MCF 10A (cell line): ENCODE measurements around the gene CSF1. TPM values are rescaled to one million over a fixed set of nuclear protein-coding genes. Genes with fewer than 3 reads are reported as not detected.

Experiments
- BruUV-seq: library from RNA; stranded (reverse); fragments of 400-500 nt; replicated peaks from 2 replicates; lab custom pipeline; 2021; lab: Mats Ljungman, UMichigan
- CTCF ChIA-PET: fragments of 300-600 bp; sonication (Branson Sonifier 250); formaldehyde crosslinking; extraction: SDS; loops from one replicate; lab custom pipeline; 2021; ENCODE audit warnings: antibody characterized with exemption, inconsistent platforms; lab: Yijun Ruan, JAX
- POLR2A ChIA-PET: fragments of 300-600, 350-650 bp; sonication (Branson Sonifier 250); formaldehyde crosslinking; extraction: SDS; loops from one replicate; lab custom pipeline; 2020; ENCODE audit warnings: antibody characterized with exemption, inconsistent platforms; lab: Yijun Ruan, JAX
- DNase-seq: peaks from one replicate; pipeline ENCODE4 v3.0.0-alpha.2; 2018; ENCODE audit not compliant: unreplicated experiment
- H3K27ac Mint-ChIP-seq: one replicate; pipeline ENCODE4 v1.8.0; 2022; ENCODE audit warnings: mild to moderate bottlenecking, low read depth, mixed read lengths; ENCODE audit not compliant: unreplicated experiment
- H3K27me3 Mint-ChIP-seq: one replicate; pipeline ENCODE4 v1.8.0; 2022; ENCODE audit warnings: mixed read lengths; ENCODE audit not compliant: insufficient read depth, unreplicated experiment
- H3K36me3 Mint-ChIP-seq: one replicate; pipeline ENCODE4 v1.8.0; 2022; ENCODE audit warnings: mild to moderate bottlenecking, moderate library complexity, mixed read lengths; ENCODE audit not compliant: insufficient read depth, unreplicated experiment
- H3K4me1 Mint-ChIP-seq: one replicate; pipeline ENCODE4 v1.8.0; 2022; ENCODE audit warnings: mixed read lengths; ENCODE audit not compliant: insufficient read depth, unreplicated experiment
- H3K4me3 Mint-ChIP-seq: one replicate; pipeline ENCODE4 v1.8.0; 2022; ENCODE audit warnings: mild to moderate bottlenecking, moderate library complexity, mixed read lengths; ENCODE audit not compliant: unreplicated experiment
- H3K9me3 Mint-ChIP-seq: one replicate; pipeline ENCODE4 v1.8.0; 2022; ENCODE audit warnings: mixed read lengths; ENCODE audit not compliant: unreplicated experiment
- intact Hi-C: fragments of 100-400 bp; cut with micrococcal nuclease; formaldehyde crosslinking; loops from 2 replicates; pipeline ENCODE4 v1.14.1; 2022
- total RNA-seq: library from RNA; stranded (reverse); gene quantifications from 2 replicates; pipeline ENCODE4 v1.2.3, GENCODE V29; 2022
- TF ChIP-seq, protein P1 (sequence below): fragments of 200-600 bp; IDR thresholded peaks from one replicate; pipeline ENCODE4 v1.8.0; 2022; ENCODE audit warnings: antibody characterized with exemption, mild to moderate bottlenecking; ENCODE audit not compliant: unreplicated experiment

CSF1 gene
- total RNA-seq, 1 experiment from 2014 or later: 6.3 TPM

- TF ChIP-seq, protein P1, sequence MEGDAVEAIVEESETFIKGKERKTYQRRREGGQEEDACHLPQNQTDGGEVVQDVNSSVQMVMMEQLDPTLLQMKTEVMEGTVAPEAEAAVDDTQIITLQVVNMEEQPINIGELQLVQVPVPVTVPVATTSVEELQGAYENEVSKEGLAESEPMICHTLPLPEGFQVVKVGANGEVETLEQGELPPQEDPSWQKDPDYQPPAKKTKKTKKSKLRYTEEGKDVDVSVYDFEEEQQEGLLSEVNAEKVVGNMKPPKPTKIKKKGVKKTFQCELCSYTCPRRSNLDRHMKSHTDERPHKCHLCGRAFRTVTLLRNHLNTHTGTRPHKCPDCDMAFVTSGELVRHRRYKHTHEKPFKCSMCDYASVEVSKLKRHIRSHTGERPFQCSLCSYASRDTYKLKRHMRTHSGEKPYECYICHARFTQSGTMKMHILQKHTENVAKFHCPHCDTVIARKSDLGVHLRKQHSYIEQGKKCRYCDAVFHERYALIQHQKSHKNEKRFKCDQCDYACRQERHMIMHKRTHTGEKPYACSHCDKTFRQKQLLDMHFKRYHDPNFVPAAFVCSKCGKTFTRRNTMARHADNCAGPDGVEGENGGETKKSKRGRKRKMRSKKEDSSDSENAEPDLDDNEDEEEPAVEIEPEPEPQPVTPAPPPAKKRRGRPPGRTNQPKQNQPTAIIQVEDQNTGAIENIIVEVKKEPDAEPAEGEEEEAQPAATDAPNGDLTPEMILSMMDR: no peak
- H3K27ac Mint-ChIP-seq: peak overlapping the region; percentile 74
- no TSS peak for BruUV-seq
- ChIA-PET POLR2A (no interaction called here), CTCF (interaction anchor here (0.6 to 1.2 kb wide), 2 partner anchors 148 to 1223 kb away, joined by 3 read pairs; no protein-coding TSS in a partner anchor)
- H3K36me3 Mint-ChIP-seq: peaks cover 50% of the 10 kb centered on the region
- DNase-seq: no peak
- peaks cover 40% of the 10 kb centered on the region for H3K4me1 Mint-ChIP-seq
- intact Hi-C loops: no loop called here
- no peaks in the 10 kb centered on the region for H3K9me3 Mint-ChIP-seq
- no peak overlapping the region for H3K4me3 Mint-ChIP-seq
- no peaks in the 10 kb centered on the region for H3K27me3 Mint-ChIP-seq
Measured at GRCh38 chr1:109925159-109925990, 14.7 kb downstream of the CSF1 start.

DNA sequence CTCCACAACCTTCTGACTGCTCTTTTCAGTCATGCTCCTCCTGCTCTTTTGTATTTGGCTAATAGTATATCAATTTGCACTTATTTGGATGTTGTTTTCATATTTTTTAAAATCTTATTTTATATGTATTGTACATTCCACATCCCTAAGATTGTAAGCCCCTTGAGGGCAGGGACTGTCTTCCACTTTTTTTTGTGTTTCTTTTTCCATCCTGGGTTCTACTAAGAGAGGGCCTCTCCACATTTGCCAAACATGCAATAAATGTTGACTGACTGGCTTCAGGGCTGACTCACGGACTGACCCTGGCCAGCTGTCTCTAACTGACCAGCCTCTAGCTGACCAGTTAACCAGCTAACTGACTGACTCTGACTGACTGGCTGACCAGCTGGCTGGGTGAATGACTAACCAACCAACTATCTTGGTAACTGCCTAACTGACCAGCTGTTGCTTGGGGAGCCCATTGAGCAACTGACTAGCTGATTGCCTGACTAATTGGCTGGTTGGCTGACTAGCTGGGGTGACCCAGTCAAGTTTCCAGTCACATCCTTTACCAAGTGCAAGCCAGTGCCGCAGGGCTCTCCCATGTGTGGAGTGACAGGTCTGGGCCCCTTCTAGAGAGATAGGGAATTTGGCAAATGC, 16.1 kb downstream of the CSF1 start:
- H3K4me1 Mint-ChIP-seq: peaks cover 46% of the 10 kb centered on the region
- intact Hi-C loops: no loop called here
- no peaks in the 10 kb centered on the region for H3K27me3 Mint-ChIP-seq
- TF ChIP-seq, protein P1: no peak
- H3K9me3 Mint-ChIP-seq: no peaks in the 10 kb centered on the region
- CTCF ChIA-PET: no interaction called here
- no peak overlapping the region for H3K27ac Mint-ChIP-seq
- POLR2A ChIA-PET: interaction anchor here (1.0 kb wide), 1 partner anchor 15 kb away, joined by 3 read pairs; no protein-coding TSS in a partner anchor
- no peak overlapping the region for H3K4me3 Mint-ChIP-seq
- DNase-seq: peak; percentile 55
- no TSS peak for BruUV-seq
- peaks cover 42% of the 10 kb centered on the region for H3K36me3 Mint-ChIP-seq

DNA sequence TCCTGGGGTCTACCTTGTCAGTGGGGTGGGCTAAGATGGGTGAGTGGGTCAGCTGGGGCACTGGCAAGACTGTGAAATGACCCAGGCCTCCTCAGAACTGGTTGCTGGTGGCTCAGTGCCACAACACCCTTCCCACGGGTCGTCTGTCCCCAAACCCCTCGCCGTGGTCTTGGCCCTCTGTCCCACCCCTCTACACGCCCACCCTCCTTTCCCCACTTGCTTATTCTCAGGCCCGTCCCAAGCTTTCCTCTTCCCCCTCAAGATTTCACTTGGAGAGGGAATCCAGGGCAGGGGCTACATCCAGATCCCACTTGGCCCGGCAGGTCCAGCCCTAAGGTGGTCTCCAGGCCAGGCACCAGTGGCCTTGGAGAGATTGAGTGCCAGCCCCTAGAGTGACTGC, 16.7 kb downstream of the CSF1 start:
- TF ChIP-seq, protein P1: no peak
- Mint-ChIP-seq H3K4me1 (peaks cover 46% of the 10 kb centered on the region), H3K4me3 (no peak overlapping the region), H3K27me3 (no peaks in the 10 kb centered on the region), H3K9me3 (no peaks in the 10 kb centered on the region), H3K27ac (no peak overlapping the region), H3K36me3 (peaks cover 42% of the 10 kb centered on the region)
- intact Hi-C loops: no loop called here
- ChIA-PET CTCF (interaction anchor here (0.7 kb wide), 1 partner anchor 57 kb away, joined by 3 read pairs; no protein-coding TSS in a partner anchor), POLR2A (interaction anchor here (1.0 kb wide), 1 partner anchor 16 kb away, joined by 3 read pairs; no protein-coding TSS in a partner anchor)
- no TSS peak for BruUV-seq
- DNase-seq: no peak

DNA sequence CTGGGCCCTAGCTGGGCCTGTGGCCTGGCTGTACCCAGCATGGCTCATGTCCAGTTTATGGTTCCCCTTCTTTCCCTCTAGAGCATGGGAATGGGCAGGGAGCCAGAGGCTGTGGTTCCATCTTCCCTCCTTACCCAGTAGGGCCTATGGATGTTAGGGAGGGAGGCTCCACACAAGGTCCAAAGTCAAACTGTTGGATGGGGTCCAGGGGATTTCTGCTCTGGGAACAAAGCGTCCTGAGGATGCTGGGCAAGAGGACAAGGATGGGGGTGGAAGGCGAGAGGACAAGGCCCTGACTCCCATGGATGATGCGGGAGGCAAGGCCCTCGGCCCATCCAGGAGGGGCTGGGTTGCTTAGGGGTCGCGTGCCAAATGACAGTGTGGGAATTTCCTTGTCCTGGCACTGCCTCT, 17.3 kb downstream of the CSF1 start:
- peak; percentile 98 for DNase-seq
- Mint-ChIP-seq H3K9me3 (no peaks in the 10 kb centered on the region), H3K27me3 (no peaks in the 10 kb centered on the region), H3K27ac (no peak overlapping the region), H3K36me3 (peaks cover 42% of the 10 kb centered on the region), H3K4me1 (peaks cover 46% of the 10 kb centered on the region), H3K4me3 (no peak overlapping the region)
- ChIA-PET POLR2A (interaction anchor here (1.0 kb wide), 1 partner anchor 17 kb away, joined by 3 read pairs; no protein-coding TSS in a partner anchor), CTCF (interaction anchor here (0.7 kb wide), 1 partner anchor 56 kb away, joined by 3 read pairs; no protein-coding TSS in a partner anchor)
- intact Hi-C loops: no loop called here
- BruUV-seq: no TSS peak
- TF ChIP-seq, protein P1: no peak
